ENCODE results near the gene LSM3.

GRCh38 chr3:14179114-14179465 lies 473 bp downstream of the LSM3 start:
- TF ChIP-seq CTCF (IDR thresholded peaks at IDR 0.05; ENCODE audit: poor library complexity) (no peak), EZH2phosphoT487 (IDR thresholded peaks at IDR 0.05; ENCODE audit: low read depth, severe bottlenecking, unreplicated experiment) (no peak)

All from hepatocyte (in vitro differentiated cells).